ENCODE data around the gene LRRC3.

The LRRC3 gene

GRCh38 chr21:44456214-44456914 is 1.1 kb downstream of the LRRC3 start:
- in situ Hi-C loops (cut with MboI; ENCODE audit: low sequenced_read_pairs) = no loop called here

- in situ Hi-C loops (cut with MboI; ENCODE audit: low sequenced_read_pairs) = no loop called here
These were observed 1.8 kb downstream of the LRRC3 start for GRCh38 chr21:44456915-44457736.

DNA sequence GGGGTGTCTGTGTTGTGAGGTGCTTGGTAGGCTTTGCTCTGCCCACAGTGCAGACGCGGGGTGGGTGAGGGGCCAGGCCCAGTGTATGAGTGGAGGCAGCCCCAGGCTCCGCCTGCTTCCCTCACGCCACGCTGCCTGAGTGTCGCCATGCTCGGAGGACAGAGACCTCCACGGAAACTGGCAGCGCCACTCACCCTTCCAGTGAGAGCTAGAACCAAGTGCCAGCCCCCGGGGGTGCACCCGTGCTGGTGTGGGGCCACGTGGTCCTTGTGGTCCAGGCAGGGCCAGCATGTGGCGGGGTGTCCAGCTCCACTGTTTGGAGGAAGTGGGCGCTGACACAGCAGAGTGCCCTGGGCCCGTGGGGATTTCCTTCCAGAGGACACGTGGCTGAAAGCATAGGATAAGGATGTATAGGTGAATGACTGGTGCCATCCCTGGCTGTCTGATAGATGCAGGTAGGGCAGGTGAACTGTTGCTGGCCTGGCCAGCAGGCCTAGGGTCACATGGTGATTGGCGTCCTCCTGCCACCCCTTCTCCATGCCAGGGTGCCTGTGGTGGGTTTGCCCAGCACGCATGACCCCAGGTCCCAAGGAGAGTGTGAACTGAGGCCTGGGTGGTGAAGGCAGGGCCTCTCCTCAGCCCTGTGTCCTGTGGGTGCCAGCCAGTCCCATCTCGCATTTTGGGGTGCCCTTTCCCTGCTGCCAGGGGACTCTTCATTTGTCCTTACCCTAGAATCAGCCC is 3.8 kb downstream of the LRRC3 start:
- in situ Hi-C loops (cut with MboI; ENCODE audit: low sequenced_read_pairs) = no loop called here

DNA sequence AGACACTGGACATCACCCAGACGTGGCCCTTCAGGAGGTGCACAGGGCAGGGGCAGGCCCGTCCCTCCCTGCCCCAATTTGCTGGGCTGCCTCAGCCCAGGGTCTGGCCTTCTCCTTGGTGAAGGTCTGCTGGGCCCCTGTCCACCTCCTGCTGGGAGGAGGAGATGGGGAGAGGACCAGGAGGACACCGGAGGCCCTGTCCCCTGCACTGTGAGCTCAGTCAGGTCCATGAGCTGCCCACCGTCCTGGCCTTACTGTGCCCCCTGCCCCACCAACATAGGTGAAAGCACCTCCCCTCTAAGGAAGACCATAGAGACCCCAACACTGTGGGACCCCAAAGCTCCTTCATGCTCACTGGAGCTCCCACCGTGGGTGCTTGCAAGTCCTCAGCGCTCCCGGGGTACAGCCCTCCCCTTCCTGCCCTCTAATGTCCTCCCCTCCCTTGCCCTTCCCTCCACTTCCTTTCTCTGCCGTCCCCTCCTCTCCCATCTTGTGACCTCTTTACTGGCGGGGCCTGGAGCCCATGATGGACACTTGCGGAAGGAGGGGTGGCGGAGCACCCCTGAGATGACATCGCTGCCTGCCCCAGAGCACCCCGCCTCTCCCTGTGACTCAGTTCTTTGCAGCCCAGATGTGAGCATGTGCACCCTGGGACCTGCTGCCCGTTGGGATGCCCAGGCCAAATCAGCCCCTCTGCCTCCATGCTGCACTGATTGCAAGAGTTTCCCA is 4.6 kb downstream of the LRRC3 start:
- in situ Hi-C loops (cut with MboI; ENCODE audit: low sequenced_read_pairs) = no loop called here

- in situ Hi-C loops (cut with MboI; ENCODE audit: low sequenced_read_pairs) = no loop called here
These were observed 5.1 kb downstream of the LRRC3 start for GRCh38 chr21:44460441-44460755.

GRCh38 chr21:44461005-44461404 is 5.7 kb downstream of the LRRC3 start:
- in situ Hi-C loops (cut with MboI; ENCODE audit: low sequenced_read_pairs) = no loop called here

- in situ Hi-C loops (cut with MboI; ENCODE audit: low sequenced_read_pairs) = no loop called here
These were observed 6.2 kb downstream of the LRRC3 start for GRCh38 chr21:44461464-44462001.

DNA sequence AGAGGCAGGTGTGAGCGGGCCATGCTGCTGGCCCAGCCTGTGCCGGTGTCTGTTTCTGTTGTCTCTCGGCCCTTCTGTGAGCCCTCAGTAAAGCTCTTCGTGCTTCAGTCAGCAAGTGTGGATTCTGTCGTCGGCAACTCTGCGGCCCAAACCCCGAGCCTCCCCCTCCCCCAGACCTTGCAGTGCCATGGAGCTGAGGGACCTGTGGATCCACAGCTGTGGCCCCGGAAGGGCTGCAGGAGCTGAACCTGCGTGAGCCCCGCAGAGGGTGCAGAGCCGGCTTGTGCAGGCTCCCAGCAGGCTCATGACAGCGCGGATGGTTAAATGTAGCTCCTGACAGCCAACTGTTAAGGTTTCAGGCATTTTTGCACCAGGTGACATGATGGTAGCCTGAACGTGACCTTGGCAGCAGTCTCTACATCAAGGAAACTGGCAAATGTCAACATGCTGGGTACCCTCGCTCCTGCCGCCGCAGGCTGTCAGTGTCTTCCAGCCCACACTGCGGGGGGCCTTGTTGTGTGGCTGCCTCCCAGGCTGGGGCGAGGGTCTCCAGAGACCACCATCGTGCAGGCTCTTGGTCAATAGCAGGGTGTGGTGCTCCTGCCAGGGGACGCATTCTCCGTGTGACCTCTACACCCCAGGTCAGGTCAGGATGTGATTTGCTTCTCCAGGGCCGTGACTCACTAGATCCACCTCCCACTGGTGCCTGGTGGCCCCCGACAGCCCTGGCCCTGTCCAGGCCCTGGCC is 7.0 kb downstream of the LRRC3 start:
- in situ Hi-C loops (cut with MboI; ENCODE audit: low sequenced_read_pairs) = no loop called here

DNA sequence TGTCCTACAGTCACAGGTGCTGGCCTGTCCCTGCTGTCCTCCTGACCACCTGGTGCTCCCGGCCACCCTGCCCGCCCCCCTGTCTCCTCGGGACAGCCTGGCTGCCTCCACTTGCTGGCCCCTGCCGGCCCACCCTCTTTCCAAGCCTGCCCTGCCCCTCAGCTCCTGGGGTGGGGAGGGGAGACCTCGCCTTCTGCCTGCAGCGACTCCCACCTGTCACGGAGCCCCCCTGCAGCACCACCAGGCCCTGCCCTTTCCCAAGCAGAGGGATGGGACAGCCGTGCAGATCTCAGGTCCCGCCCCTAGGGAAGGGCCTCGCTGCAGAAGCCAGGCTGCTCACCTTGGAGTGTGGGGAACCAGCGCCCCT is 7.5 kb downstream of the LRRC3 start:
- in situ Hi-C loops (cut with MboI; ENCODE audit: low sequenced_read_pairs) = no loop called here

DNA sequence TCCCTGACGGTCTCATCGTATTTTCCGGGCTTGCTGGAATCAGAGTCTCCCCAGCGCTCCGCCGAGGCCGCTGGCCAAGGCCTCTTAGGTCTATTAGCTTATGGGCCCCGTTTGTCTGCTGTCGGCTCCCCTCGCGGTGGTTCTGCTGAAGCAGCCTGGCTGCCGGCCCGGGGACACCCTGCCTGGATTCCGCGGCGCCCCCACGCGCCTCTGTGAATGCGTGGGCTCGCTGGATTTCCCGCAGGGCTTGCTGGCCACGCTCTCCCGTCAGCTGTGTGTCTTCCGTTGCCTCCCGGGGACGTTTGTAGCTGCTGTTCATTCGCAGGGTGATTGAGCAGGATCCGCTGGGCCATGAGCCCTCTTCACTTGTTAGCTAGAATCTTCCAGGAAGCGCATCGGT is 8.4 kb downstream of the LRRC3 start:
- in situ Hi-C loops (cut with MboI; ENCODE audit: low sequenced_read_pairs) = no loop called here

DNA sequence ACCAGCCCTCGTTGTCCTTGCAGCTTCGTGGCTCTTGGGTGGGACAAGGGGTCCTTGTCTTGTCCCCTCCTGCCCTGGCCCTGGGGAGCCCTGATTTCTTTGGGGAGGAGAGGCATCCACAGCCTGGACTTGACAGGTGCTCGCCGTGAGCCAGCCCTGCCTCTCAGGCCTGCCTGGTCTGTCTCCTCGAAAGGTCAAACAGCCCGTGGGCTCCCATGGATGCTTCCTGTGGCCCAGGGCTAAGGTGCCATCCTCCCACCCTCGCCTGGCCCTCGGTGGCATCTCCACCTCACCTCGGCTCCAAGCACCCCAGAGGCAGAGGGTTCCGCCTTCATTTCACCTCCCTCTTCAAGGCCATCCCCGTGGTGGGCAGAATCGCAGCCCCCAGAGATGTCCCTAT is 9.0 kb downstream of the LRRC3 start:
- in situ Hi-C loops (cut with MboI; ENCODE audit: low sequenced_read_pairs) = no loop called here

- in situ Hi-C loops (cut with MboI; ENCODE audit: low sequenced_read_pairs) = no loop called here
These were observed 11.1 kb downstream of the LRRC3 start for GRCh38 chr21:44466351-44466954.

- in situ Hi-C loops (cut with MboI; ENCODE audit: low sequenced_read_pairs) = no loop called here
These were observed 11.9 kb downstream of the LRRC3 start for GRCh38 chr21:44466996-44467858.

DNA sequence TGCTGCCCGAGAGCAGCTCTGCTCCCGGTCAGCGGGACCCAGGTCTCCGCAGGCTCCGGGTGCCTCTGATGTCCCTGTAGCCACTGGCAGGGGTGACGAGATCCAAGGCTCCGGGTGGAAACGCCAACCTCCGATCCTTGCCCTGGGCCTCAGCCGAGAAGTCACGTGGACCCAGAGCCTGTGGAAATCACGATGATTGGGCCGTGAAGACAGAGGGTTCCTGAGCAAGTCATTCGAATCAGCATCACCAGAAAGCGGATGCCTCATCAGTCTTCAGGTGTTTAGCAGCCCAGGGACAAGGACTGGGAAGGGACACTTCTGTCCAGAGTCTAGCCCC is 12.5 kb downstream of the LRRC3 start:
- in situ Hi-C loops (cut with MboI; ENCODE audit: low sequenced_read_pairs) = no loop called here

DNA sequence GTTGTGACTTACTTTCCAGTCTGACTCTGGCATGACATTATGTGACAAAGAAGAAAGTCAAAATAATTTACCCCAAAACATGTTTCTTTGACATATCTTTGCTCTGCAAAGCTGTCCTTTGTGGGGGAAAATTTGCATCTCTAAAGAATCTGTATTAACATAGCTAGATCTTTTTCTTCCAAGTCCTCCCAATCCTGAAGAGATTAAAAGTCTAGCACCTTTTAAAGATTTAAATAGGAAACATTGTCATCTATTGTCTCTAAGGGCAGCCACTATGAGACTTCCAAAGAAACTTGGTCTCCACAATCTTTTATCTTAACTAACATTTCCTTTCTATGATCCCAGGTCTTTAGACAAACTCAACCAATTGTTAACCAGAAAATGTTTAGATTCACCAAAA is 16.0 kb downstream of the LRRC3 start:
- in situ Hi-C loops (cut with MboI; ENCODE audit: low sequenced_read_pairs) = no loop called here

DNA sequence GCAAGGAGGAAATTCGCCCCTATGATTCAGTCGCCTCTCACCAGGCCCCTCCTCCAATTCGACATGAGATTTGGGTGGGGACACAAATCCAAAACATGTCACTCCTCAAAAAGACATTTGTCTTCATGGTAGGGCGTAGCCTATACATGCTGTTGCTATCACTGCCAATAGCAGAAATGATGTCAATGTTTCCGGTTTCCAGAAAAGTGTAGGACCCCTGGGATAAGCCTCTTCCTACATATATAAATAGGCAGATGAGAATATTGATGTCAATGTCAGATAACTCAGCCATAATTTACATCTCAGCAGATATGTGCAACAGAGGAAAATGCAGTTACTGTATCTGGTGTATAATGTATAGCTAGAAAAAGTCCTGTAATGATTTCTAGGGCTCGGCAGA is 16.7 kb downstream of the LRRC3 start:
- in situ Hi-C loops (cut with MboI; ENCODE audit: low sequenced_read_pairs) = no loop called here

DNA sequence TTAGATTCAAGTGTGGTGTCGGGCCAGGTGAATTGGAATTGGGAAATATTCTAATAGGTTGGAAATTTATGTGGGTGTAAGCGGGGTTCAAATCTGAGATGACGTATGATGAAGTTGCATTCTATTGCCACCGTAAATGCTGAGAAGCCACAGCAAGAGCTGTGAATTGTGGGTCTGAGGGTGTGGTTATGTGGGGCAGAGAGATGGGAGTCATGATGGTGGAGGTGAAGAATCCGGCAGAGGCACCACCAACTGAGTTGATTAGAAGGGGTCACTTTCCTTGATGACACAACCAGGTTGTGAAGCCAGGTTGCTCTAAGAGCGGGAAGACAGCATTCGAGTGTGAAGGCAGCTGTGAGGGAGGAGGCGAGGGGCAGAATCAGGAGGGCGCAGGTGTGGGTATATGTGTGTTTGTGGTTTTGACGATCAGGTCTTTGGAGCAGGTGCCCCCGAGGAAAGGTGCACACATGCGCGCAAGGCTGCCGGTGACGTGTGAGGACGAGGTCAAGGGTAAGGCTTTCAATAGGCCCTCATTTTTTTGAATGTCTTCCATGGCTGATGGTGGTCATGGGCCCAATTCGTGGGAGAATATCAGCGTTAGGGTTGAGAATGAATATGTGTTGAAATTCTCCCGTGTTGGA is 18.7 kb downstream of the LRRC3 start:
- in situ Hi-C loops (cut with MboI; ENCODE audit: low sequenced_read_pairs) = no loop called here

- in situ Hi-C loops (cut with MboI; ENCODE audit: low sequenced_read_pairs) = no loop called here
These were observed 20.0 kb downstream of the LRRC3 start for GRCh38 chr21:44475266-44475845.

All from HL-60/S4 treated with phorbol 12-myristate 13-acetate at 8.2 ng/mL for 4 days and 3 days (cell line).